Activated CD4-positive, CD25-positive, alpha-beta regulatory T cell treated with anti-CD3 and anti-CD28 coated beads, Interleukin-2, amount 50 U/mL, for 16 hours (primary cell): Measurements from ENCODE around the gene P2RY14.

ENCODE experiments used
- DNase-seq: peaks from one replicate; pipeline ENCODE4 v3.0.0-alpha.2; 2020; ENCODE audit warnings: low read depth, low spot score

P2RY14 gene

DNA sequence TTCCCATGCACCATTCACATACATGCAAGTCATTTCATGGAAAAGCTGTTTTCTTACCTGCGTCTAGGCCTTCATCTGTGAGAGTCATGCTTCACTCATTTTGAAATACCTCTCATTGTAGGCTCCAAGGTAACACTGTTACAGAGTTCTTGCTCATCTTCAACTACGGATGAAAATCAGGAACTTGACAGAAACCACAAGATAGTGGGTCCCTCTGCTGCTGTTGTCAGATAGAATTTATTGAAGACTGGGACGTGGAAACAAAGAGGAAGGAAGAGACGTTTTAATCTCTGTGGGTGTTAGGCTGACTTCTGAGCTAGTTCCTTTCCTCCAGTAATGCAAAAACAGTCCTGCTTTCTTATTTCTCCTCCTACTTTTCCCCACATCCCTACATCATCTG, at the start of gene P2RY14:
Gene P2RY14 (minus strand): TSS at position 313 of the 400 bp plus-strand sequence. CDS start 64,226 bp downstream, outside the sequence.
- no peak for DNase-seq

- no peak for DNase-seq
Measured at GRCh38 chr3:151327571-151328198, 49.3 kb upstream of the P2RY14 start.

DNA sequence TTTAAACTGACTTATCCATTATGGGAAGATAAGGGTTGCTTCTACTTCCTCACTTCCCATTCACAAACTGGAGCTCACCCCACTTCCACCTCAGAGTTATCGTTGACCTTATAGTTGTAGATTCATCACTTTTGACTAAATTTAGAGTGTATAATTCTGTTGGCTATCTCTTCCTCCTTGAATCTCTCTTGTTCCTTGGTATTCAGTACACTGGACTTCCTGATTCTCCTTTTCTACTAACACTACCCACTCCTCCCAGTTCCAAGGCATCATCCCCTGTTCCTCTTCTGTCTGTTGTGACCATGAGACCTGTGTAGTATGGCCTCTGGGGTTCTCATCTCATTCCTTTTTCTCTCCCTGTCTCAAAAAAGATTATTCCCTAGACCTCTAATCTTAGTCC, 44.2 kb upstream of the P2RY14 start:
- DNase-seq = no peak

DNA sequence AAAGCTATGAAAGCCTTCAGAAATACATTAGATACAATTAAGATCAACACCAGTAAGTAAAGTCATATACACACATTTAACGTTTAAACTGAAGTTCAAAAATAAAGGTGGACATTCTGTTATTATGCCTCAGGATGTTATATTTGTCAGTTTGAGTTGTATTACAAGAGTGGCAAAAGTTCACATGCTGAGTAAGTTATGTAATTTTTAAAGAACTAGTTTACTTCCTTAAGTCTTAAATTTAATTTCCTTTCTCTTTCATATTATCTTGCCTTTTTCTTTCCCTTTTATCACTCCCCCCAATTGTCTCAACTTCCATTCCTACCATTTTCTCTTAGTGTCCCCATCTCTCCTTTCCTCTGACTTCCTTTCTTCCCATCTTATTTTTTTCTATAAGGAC, 43.2 kb upstream of the P2RY14 start:
- DNase-seq = no peak

DNA sequence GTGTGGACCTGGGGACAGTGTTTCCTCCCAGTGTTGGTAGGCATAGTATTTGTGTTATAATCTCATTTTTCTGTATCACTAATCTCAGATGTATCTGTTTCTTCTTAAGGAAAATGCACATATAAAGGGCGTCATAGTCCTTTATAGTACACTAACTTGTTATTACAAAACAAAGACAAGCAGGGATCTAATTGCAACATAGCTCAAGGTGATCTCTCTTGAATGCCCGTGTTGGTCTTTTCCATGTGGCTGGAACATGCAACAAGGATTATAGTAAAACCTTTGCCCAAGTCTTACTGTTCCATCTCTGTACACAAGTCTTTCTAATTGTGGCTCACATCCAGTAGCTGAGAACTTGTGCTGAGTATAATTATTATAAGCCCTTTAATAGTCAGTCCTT, 41.8 kb upstream of the P2RY14 start:
- DNase-seq = no peak

- DNase-seq = no peak
Measured at GRCh38 chr3:151319628-151320027, 41.3 kb upstream of the P2RY14 start.

GRCh38 chr3:151318991-151319390, 40.6 kb upstream of the P2RY14 start:
- no peak for DNase-seq

GRCh38 chr3:151318313-151318712, 40.0 kb upstream of the P2RY14 start:
- no peak for DNase-seq

DNA sequence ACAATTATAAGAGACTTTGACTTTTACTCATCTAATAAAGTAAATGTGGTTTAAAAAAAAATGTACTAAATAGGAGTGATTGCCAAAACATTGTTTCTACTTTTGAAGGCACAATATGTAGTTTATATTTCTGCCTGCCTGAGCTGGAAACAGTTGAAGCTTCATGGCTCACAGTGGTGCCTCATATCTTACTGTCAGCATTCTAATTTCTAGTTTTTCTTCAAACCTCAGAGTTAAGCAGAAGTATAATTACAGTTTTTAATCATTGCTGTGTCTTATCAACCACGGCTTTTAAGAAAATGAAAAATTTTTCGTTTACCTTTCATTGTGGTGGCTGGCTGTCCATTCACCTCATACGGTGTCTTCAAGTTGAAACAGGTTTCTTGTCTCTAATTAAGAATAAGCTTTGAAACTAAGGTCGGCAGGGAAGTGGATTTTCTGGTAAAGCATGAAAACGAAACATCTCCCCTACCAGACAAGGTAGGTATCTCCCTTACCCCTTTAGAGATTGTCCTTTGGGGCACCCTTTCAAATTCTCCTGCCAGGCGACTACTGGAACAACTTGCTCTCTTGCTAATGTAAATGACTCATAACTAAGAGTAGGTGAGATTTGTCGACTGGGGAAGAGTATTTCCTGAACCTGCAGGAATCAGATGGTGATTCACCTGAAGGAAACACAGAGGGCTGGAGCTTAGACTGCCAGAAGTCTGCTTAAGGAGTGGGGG, 38.1 kb upstream of the P2RY14 start, which contains the start of gene GPR87:
Gene GPR87 (minus strand): TSS at position 554 of the 725 bp plus-strand sequence. CDS start 16,720 bp downstream, outside the sequence.
- DNase-seq = no peak

DNA sequence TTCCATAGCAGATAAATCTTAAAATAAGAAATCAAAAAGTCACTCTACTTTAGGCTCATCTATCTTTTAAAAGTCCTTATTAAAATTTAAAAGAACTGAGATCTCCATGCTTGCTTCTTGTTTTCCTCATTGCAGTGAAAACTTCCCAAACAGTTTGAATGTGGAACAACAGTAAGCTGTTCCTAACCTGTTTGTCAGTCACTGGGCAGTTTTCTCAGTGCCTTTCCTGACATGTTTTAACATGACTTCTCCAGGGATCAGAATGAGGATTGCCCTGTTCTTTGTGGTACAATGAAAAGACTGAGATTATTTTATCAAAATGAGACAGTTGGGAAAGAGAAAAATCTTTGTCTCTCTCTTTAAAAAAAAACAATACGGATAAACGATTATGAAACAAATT, 37.5 kb upstream of the P2RY14 start:
- no peak for DNase-seq

- no peak for DNase-seq
Measured at GRCh38 chr3:151315136-151315535, 36.8 kb upstream of the P2RY14 start.

- DNase-seq = no peak
Measured at GRCh38 chr3:151314593-151314992, 36.3 kb upstream of the P2RY14 start.

- DNase-seq = no peak
Measured at GRCh38 chr3:151314137-151314536, 35.8 kb upstream of the P2RY14 start.

GRCh38 chr3:151312972-151313371, 34.6 kb upstream of the P2RY14 start:
- DNase-seq = no peak

DNA sequence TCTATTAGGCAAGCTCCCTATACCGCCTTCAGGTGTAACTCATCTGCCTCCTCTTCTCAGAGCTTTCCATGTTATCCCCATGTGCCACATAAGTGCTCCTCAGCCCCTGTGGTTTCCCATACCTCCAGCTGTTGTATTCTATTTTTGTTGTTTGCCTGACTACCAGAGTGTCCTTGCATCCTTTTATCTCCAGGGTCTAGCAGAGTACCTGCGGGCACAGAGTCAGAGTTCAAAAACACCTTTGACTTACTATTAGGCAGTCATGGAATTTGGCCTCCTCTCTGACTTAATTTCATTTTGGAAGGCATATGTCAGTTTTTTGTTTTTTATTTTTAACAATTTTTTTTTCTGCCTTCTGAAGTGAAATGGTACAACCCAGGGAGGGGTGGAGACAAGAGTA, 31.2 kb upstream of the P2RY14 start:
- no peak for DNase-seq

DNA sequence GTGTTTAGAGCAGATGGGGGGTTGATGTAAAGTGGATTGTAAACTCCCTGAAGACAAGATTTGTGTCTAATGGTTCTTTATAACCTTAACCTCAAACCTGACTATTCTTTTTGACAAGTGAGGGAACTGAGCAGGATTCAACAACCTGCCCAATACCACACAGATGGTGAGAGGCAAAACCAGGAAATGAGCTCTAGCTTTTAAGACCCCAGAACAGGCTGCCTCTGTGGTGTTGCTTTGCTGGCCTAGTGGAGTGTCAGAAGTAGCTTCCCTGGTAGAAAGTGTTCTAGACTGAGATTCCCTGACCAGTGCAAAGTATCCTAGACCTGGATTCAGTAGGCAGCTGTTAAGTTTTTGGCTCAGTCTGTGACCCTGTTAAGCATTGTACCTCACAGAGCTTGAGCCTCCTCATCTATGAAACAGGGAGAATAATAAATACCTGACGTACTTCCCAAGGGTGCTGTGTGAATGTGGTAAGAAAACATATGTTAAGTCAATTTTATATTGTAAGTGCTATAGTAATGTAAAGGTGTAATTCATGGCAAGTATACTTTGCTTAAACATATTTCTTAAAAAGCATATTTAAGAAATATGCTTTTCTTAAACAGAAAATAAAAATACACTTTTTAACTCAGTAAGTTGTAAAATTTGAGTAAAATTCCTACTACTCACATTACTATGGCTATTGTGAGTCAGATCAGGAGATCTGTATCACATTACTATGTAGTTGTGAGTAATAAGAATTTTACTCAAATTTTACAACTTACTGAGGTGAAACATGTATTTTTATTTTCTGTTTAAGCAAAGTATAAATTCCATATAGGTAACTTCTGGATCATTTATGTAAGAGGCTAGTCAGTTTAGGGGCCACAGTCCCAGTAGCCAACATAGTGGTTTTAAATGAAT, 29.5 kb upstream of the P2RY14 start:
- DNase-seq = no peak

DNA sequence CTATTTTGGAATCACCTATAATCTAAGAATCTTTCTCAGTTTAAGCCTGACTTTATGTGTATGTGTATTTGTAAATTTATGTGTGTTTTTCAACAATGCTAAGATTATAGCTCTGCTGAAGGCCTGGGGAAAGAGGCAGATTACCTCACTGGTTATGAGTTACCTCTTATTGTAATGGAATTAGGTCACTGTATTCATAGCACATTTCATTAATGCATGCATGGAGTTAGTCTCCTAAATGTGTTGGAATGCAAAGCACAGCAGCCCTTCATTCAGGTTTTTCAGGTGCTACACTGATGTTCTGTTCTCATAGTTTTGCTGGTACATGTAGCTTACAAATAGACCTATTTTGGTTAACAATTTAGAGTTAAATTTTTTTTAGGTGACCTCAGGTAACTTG, 28.8 kb upstream of the P2RY14 start:
- no peak for DNase-seq

DNA sequence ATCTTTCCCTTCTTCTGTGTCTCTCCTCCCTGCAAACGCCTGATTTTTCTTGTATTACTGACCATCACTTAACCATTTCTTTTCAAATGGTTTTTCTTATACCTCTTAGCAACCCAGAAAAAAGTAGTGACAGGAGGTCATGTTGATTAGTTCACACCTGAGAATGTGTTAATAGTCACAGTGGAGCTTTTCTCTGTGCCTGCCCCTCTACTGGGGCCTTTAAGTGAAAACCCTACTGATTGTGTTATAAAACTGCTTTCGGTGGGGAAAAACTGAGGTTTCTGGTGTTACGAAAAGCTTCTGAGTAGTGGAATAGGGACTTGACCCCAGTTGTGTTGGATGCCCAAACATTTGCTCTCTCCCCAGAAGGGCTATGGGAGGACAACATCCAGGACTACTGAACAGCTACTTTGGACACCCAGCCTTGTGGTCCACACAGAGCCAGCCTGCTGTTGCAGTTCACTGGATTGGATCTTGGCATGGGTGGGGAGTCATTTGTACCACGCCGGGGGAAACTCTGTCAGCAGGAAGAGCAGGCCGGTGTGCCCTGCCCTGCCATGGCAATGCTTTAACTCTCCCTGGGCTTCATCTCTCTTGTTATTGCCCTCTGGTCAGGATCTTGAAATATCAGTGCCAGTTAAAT, 27.9 kb upstream of the P2RY14 start:
- no peak for DNase-seq

DNA sequence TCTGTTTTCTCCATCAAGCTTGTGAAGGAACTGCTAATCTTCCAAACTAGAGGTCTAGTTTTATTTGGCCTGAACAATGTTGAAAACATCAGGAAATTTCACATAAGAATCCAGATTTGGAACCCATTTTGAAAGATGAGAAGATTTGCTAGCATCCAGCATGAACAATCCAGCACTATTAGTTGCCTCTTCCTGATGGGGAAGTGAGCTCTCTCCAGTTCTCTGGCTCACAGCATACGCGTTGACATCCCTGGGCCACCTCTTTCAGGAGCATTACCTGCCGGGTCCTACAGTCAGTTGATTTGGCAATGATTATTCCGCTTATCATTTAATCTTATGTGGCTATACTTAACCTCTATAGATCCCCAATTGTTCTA, 27.4 kb upstream of the P2RY14 start:
- DNase-seq = no peak

DNA sequence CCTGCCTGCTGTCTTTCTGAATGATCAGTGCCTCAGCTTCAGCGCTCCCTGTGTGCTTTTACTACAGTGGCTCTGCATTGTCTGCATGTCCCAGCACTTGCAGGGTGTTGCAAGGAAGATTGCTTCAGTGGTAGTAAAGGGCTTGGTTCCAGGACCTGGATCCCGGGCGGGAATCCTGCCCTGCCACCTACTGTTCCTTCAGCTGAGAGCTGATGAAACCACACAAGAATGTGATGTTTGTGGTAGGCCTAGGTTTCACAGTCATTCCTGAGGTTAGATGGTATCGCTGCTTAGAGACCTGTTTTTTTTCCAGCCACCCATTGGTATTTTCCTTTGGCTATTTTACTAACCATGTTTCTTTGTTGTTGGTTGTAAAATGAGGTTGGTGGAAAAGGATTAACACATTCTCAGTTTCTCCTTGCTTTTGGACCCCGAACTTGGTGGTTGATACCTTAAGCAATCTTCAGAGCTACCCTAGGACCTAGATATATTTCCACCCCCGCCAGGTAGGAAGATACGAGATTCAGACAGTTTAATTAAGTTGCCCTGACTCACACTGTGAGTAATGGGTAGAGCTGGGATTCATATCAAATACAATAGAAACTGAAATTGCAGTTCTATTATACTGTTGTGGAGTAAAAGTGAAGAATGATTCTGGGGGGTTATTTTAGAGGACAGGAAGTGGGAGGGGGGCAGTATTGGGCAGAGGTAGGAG, 26.9 kb upstream of the P2RY14 start:
- DNase-seq = no peak

DNA sequence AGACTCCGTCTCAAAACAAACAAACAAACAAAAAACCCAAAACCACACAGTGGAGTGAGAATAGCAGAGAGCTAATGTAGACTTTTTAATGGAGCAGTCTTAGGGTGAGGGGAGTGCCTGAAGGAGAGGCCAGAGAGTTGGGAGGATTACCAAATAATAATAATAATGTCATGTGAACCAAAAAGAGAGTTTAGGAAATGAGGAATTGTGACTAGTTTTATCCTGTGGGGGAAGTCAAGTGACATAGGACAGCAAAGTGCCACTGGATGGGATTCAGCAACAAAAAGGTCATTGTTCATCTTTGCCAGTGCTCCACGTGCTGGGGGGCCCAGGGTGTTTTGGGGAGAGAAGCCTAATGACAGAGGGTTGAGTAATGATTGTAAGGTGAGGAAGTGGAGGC, 25.4 kb upstream of the P2RY14 start:
- DNase-seq = no peak
